CD4-positive, alpha-beta T cell treated with Interleukin-6 at 100 ng/mL for 8 hours (primary cell): ENCODE results near the gene SSH2.
A peak's percentile ranks its signal among the peaks of the same experiment; 100 is the strongest.

Source experiments
- DNase-seq: peaks from one replicate; pipeline ENCODE4 v3.0.0-alpha.2; 2020; ENCODE audit warnings: mixed read lengths, low spot score

The SSH2 gene

GRCh38 chr17:29777663-29778062 is 152.4 kb downstream of the SSH2 start:
- no peak for DNase-seq

DNA sequence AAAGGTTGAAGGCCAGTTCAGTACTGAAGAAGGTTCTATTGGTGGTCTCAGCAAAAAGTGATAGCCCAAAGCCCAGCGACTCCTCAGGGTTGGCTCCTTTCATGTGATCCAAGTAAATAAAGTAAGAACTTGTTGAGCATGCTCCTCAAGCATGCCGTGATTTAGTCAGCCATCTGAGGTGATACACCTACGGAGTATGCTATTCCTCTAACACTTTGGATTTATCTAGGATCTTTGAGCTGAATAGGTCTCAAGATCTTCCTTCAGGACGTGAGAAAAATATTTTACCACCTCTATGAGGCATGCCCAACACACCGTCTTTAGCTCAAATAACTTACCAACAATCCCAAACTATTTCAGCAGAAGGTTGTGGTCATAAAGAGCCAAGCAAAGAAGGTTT is 154.0 kb downstream of the SSH2 start:
- DNase-seq: no peak

GRCh38 chr17:29772981-29773380 is 157.0 kb downstream of the SSH2 start:
- DNase-seq: no peak

DNA sequence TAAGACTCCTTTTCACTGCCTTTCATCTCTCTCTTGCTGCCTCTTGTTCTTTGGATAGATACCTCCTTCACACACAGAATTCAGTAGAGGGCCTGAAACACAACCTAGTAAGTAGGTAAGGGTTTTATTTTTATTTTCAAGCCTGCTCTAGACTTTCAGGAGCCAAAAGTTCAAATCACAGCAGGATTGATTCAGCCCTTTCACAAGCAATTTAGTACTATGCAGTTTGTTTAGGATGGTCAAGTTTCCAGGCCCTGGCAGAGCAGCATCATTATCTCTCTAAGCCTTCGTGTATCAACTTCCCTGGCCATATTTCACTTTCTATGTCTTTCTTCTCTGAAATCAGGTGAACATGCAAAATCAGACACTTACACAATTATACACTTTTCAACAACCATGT is 158.5 kb downstream of the SSH2 start:
- no peak for DNase-seq

GRCh38 chr17:29769225-29769624 is 160.8 kb downstream of the SSH2 start:
- no peak for DNase-seq

DNA sequence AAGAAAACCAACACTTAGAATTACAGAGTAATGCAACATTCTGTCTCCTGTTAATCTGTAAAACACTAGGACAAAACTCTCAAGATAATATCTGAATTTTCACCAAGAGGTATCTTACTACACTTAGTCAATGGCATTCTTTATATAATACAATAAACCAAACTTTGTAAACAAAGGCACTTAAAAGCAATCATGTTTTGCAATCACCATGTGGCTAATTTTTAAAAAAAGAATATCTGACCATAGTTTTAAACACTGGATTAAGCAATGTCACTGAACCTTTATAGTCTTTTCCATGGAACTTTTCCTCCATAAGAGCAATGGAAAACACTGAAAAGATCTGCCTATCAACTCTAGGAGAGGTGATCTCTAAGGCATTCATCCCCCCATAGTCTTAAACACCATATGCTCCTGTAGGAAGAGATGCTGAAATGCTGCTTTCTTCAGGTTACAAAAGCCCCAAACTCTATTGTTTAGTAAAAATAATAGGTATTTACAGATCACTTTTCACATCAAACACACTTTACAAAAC is 163.2 kb downstream of the SSH2 start:
- no peak for DNase-seq

- DNase-seq: no peak
Measured at GRCh38 chr17:29764748-29765147, 165.3 kb downstream of the SSH2 start.

DNA sequence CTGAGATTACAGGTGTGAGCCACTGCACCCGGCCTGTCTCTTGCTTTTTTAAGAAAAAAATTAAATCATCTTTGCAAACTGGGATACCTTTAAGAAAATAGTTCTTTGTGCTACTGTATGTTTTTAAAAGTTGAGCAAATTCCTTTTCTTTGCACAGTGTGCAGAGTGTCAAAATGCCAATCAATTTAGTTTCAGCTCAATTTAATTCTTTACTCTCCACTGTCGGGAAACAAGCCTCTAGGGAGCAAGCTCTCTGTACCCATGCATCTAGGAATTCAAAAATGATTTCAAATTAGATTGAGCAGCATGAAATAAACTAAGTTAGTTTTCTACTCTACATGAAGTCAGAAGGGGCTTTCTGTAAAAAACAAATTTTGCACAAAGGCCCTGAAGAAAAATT is 165.8 kb downstream of the SSH2 start:
- no peak for DNase-seq

DNA sequence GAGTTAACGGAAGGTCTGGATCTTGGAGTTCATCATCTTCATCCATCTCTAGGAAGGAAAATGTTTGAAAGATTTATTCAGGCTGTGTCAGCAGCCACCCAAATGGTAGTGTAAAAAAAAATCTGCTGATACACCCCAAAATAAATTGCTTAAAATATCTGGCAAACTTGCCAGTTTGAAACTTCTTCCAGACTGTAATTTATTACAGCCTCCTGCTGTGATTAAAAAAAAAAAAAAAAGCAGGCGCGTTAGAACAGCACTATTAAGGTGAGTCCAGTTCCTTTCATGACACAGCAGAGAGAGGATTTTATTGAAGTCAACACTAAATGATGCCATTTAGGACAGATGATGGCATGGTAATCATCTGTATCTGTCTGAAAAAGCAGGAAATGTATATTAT is 166.8 kb downstream of the SSH2 start:
- DNase-seq: no peak

- DNase-seq: peak; percentile 89
Measured at GRCh38 chr17:29761040-29761761, 168.8 kb downstream of the SSH2 start.

GRCh38 chr17:29760279-29761039 is 169.6 kb downstream of the SSH2 start:
- DNase-seq: peak; percentile 77

DNA sequence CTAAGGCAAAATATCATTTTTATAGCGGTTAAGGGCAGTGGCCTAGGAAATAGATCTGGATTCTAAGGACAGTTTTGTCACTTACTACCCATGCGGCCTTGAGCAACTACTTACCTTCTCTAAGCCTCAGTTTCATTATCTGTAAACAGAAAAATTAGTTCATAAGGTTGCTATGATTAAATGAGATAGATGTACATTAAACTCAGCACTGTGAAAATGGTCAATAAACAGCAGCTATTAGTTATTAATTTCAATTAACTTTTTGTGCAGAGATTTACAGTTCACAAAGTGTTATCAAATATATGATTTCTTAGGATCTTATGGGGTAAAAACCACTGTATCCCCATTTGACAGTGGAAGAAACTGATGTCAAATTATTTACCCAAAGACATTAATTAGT is 171.8 kb downstream of the SSH2 start:
- DNase-seq: no peak

- DNase-seq: no peak
Measured at GRCh38 chr17:29757788-29758187, 172.2 kb downstream of the SSH2 start.

- DNase-seq: no peak
Measured at GRCh38 chr17:29753845-29754439, 176.1 kb downstream of the SSH2 start.

GRCh38 chr17:29749045-29749825 is 180.8 kb downstream of the SSH2 start:
- no peak for DNase-seq

- DNase-seq: no peak
Measured at GRCh38 chr17:29748400-29748799, 181.6 kb downstream of the SSH2 start.

DNA sequence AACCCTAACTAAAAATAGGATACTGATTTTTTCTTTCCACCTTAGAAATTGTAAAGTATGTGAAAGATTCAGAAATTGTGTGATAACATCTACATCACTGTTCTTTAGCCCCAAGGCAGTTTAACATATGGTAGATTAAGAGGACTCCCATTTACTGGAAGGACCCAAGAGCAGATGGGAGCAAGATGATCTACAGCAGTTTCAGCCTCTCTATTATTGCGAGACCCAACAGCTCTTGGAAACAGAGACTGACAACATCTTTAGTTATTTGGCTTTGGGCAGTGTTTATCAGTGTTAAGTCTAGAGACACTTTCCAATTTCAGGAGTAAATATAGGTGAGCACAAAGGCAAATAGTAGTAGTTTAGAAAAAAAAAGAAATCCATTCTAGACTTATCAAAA is 182.4 kb downstream of the SSH2 start:
- DNase-seq: no peak

DNA sequence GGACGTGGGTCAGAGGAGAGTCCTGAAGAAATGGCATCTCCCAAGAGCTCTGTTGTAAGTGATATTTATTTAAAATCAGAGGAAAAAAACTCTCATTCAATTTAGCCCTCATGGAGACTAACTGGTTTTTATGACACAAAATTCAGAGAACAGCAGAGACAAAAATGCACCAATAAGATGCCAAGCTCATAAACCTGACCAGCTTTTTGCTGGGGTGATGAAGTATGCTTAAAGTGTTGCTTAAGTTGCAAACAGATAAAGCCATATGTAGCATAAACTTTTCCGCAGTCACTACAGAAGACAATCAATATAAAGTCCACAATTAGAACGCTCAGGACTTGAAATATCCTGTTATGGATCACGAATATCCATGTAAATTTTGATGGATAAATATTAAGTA is 183.4 kb downstream of the SSH2 start:
- DNase-seq: no peak

DNA sequence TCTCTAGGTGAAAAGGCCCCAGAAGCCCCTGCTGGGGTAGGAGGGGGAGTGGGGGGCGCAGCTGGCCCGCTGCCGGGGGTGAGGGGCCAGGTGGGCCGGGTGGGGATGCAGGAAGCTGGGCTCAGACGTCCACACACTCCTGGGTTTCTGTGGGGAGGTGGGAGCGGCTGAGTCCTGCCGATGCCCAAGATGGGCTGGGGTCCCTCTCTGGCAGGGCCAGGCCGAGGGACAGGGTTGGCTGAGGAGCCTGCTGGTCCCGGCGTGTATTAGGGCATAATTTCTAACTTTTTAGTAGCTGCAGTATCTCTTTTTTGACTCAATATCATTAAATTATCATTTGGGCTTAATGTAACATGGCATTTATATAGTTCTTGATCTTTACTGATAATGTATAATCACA is 185.9 kb downstream of the SSH2 start:
- DNase-seq: no peak

- no peak for DNase-seq
Measured at GRCh38 chr17:29742210-29742513, 187.9 kb downstream of the SSH2 start.

- DNase-seq: no peak
Measured at GRCh38 chr17:29740017-29740416, 190.0 kb downstream of the SSH2 start.

GRCh38 chr17:29734640-29735039 is 195.4 kb downstream of the SSH2 start:
- DNase-seq: no peak
